Islet of Langerhans (tissue), 1 donor: Measurements from ENCODE around the gene TMPRSS9.

ENCODE experiments used
- FAIRE-seq: peaks from one replicate; lab custom pipeline; 2011; peaks lifted over from hg19 to GRCh38; lab: Jason Lieb, UNC

Gene TMPRSS9

GRCh38 chr19:2329501-2329916 is 30.6 kb upstream of the TMPRSS9 start:
- FAIRE-seq: no peak

- FAIRE-seq: no peak
Observed at GRCh38 chr19:2330255-2330631, 29.8 kb upstream of the TMPRSS9 start.

GRCh38 chr19:2330632-2331284 is 29.3 kb upstream of the TMPRSS9 start:
- no peak for FAIRE-seq

- FAIRE-seq: no peak
Observed at GRCh38 chr19:2331601-2332246, 28.3 kb upstream of the TMPRSS9 start.

GRCh38 chr19:2332341-2333026 is 27.6 kb upstream of the TMPRSS9 start:
- no peak for FAIRE-seq

GRCh38 chr19:2333027-2333806 is 26.8 kb upstream of the TMPRSS9 start:
- FAIRE-seq: no peak

- FAIRE-seq: no peak
Observed at GRCh38 chr19:2333807-2334211, 26.3 kb upstream of the TMPRSS9 start.

- FAIRE-seq: no peak
Observed at GRCh38 chr19:2334426-2334825, 25.6 kb upstream of the TMPRSS9 start.

GRCh38 chr19:2334986-2335846 is 24.8 kb upstream of the TMPRSS9 start:
- FAIRE-seq: no peak

- no peak for FAIRE-seq
Observed at GRCh38 chr19:2335848-2336247, 24.2 kb upstream of the TMPRSS9 start.

GRCh38 chr19:2336528-2337328 is 23.3 kb upstream of the TMPRSS9 start:
- FAIRE-seq: no peak

- FAIRE-seq: no peak
Observed at GRCh38 chr19:2337329-2337707, 22.7 kb upstream of the TMPRSS9 start.

GRCh38 chr19:2338055-2338615 is 21.9 kb upstream of the TMPRSS9 start:
- no peak for FAIRE-seq

GRCh38 chr19:2338751-2339643 is 21.1 kb upstream of the TMPRSS9 start:
- no peak for FAIRE-seq

- FAIRE-seq: no peak
Observed at GRCh38 chr19:2339644-2340310, 20.3 kb upstream of the TMPRSS9 start.

- FAIRE-seq: no peak
Observed at GRCh38 chr19:2340496-2341243, 19.4 kb upstream of the TMPRSS9 start.

GRCh38 chr19:2341244-2341751 is 18.8 kb upstream of the TMPRSS9 start:
- FAIRE-seq: no peak

GRCh38 chr19:2341982-2342381 is 18.1 kb upstream of the TMPRSS9 start:
- no peak for FAIRE-seq
